H1 (cell line): ENCODE data around the gene LCLAT1. TPM values are rescaled to one million over a fixed set of nuclear protein-coding genes. Genes with fewer than 3 reads are reported as not detected.
A peak's percentile ranks its signal among the peaks of the same experiment; 100 is the strongest.

Experiments used
- BRCA1 ChIP-seq: IDR thresholded peaks from 2 replicates; pipeline ENCODE4 v1.6.1; 2012; ENCODE audit warnings: low read depth, low read length, improper control_type of control experiment
- CBX5 ChIP-seq: fragments of 300-800, 300-1000 bp; sonication (generic); IDR thresholded peaks from 2 replicates; pipeline ENCODE4 v1.7.1; 2016; ENCODE audit warnings: antibody characterized with exemption, low read length, low read depth
- CHD7 ChIP-seq: fragments of 300-600 bp; sonication (generic); IDR thresholded peaks from 2 replicates; pipeline ENCODE4 v1.7.1; 2012; ENCODE audit warnings: low read length, moderate library complexity, mild to moderate bottlenecking, inconsistent platforms; ENCODE audit not compliant: insufficient replicate concordance
- CREB1 ChIP-seq: IDR thresholded peaks from 2 replicates; pipeline ENCODE4 v1.6.1; 2012; ENCODE audit warnings: inconsistent platforms
- E2F6 ChIP-seq: IDR thresholded peaks from 2 replicates; pipeline ENCODE4 v1.6.1; 2012; ENCODE audit warnings: inconsistent platforms
- FOSL1 ChIP-seq: IDR thresholded peaks from 2 replicates; pipeline ENCODE4 v1.6.1; 2011; ENCODE audit warnings: mild to moderate bottlenecking, low read depth, low read length, moderate library complexity; ENCODE audit not compliant: insufficient read depth
- SRF ChIP-seq: IDR thresholded peaks from 2 replicates; pipeline ENCODE4 v1.6.1; 2011; ENCODE audit warnings: mild to moderate bottlenecking, low read depth, low read length, moderate library complexity
- TAF1 ChIP-seq: IDR thresholded peaks from 2 replicates; pipeline ENCODE4 v1.6.1; 2011; ENCODE audit warnings: mild to moderate bottlenecking, low read depth, low read length
- TBP ChIP-seq: IDR thresholded peaks from 2 replicates; pipeline ENCODE4 v1.6.1; 2011; ENCODE audit warnings: low read depth, low read length, improper control_type of control experiment
- YY1 ChIP-seq: IDR thresholded peaks from 2 replicates; pipeline ENCODE4 v1.6.1; 2011; ENCODE audit warnings: low read depth, mild to moderate bottlenecking, low read length
- ZNF274 ChIP-seq: IDR thresholded peaks from 2 replicates; pipeline ENCODE4 v1.7.0; 2012; ENCODE audit warnings: low read length, borderline replicate concordance; ENCODE audit errors: extremely low read depth
- polyA plus RNA-seq, 7 experiments: library from polyadenylated mRNA; depleted of rRNA in 3 of 7; stranded (reverse) in 5 of 7; unstranded in 2 of 7; fragments of >200 nt in 5 of 7; fragments of 200-250 nt in 2 of 7; gene quantifications; 1 replicate in 5 of 7; 2 replicates in 1 of 7; 4 replicates in 1 of 7; pipeline versions ENCODE4 v1.2.1 to v1.2.3, GENCODE V29; 2011 to 2013; ENCODE audit warnings: missing spikeins in 2 of 7, mixed read lengths in 2 of 7
- total RNA-seq: library from RNA; stranded (reverse); fragmentation: NEBNext Ultra II Directional; extraction: Animal tissue kit (Norgen Biotek cat#: 25700); gene quantifications from 2 replicates; pipeline ENCODE4 v1.2.1, GENCODE V29; 2021

LCLAT1 gene
- total and polyA plus RNA-seq, 2 of the 8 experiments (the other 6 are each of a cell fraction or from before 2014, with no cell fraction given), result 7.6 to 22.0 TPM

- TF ChIP-seq CHD7 (peak; percentile 64), ZNF274 (no peak), TBP (no peak), YY1 (peak; percentile 65; the same call in 1 of the 2 replicates), BRCA1 (no peak), TAF1 (no peak), CBX5 (no peak), SRF (no peak), FOSL1 (no peak), E2F6 (no peak), CREB1 (no peak)
Measured at GRCh38 chr2:30652271-30652915, 205.3 kb downstream of the LCLAT1 start (continued).
